Skeletal muscle satellite cell (primary cell): ENCODE data around the gene ANKRD55.
"Not testable (repeated sequence)": the region's sequence is repeated elsewhere in the genome, so short reads cannot be mapped to it uniquely, and the experiment has no call there.

Experiments
- H3K27me3 ChIP-seq: 2 replicates; pipeline ENCODE4 v1.7.0; 2013; ENCODE audit warnings: low read length; ENCODE audit not compliant: control insufficient read depth, insufficient read depth
- H3K36me3 ChIP-seq: 2 replicates; pipeline ENCODE4 v1.7.0; 2013; ENCODE audit warnings: mild to moderate bottlenecking, control low read depth, low read length; ENCODE audit not compliant: insufficient read depth
- H3K4me1 ChIP-seq: 2 replicates; pipeline ENCODE4 v1.7.0; 2013; ENCODE audit warnings: low read length; ENCODE audit not compliant: control insufficient read depth, insufficient read depth
- H3K4me2 ChIP-seq: 2 replicates; pipeline ENCODE4 v1.7.0; 2013; ENCODE audit warnings: mild to moderate bottlenecking, low read length
- H3K4me3 ChIP-seq: 2 replicates; pipeline ENCODE4 v1.7.0; 2013; ENCODE audit warnings: low read length
- H3K9ac ChIP-seq: 2 replicates; pipeline ENCODE4 v1.7.0; 2013; ENCODE audit warnings: mild to moderate bottlenecking, low read depth, low read length, moderate library complexity
- H3K9me3 ChIP-seq: replicated peaks from 2 replicates; pipeline ENCODE4 v1.7.0; 2013; ENCODE audit warnings: mild to moderate bottlenecking, control low read depth, low read length

ANKRD55 gene

DNA sequence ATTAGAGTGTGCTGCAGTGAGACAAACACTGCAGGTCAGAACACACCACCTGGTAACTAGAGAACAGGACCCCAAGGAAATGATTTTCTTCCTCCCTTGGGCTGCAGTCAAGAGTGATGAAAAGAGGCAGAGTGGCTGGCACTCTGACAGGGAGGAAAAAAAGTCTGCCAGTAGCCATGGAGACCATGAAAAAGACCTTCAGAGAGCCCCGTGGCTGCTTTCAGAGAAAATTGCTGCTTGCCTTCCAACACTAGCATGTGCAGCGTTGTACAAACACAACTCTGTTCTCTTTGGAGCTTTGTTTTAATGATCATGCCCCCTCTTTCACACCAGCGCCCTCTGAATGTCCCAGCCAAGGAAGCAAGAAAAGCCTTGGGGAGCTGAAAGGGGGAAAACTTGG is 68.8 kb downstream of the ANKRD55 start:
- no peaks in the 10 kb centered on the region for H3K36me3 ChIP-seq
- H3K4me1 ChIP-seq = peaks cover 6% of the 10 kb centered on the region
- no peak overlapping the region for H3K9ac ChIP-seq
- no peak overlapping the region for H3K4me3 ChIP-seq
- no peaks in the 10 kb centered on the region for H3K27me3 ChIP-seq
- no peak overlapping the region for H3K4me2 ChIP-seq
- H3K9me3 ChIP-seq = no peaks in the 10 kb centered on the region

DNA sequence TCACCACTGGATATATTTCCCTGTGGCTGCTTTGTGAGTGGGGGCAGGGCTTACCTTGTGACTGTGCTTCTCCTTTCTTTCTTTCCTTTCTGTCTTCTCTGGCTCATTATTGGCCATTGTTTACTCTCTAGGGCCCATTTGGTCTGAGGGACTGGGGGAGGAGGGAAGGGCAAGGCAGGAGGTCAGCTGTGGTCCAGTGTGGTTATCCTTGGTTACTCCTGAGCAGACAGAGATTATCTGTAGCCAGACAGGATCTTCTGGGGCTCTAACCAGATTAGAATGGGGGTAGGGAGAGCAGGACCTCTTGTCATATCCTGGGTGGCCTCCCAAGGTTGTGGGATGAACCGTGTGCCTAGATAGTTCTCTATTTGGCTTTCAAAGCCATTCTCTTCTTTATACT is 71.2 kb downstream of the ANKRD55 start:
- no peak overlapping the region for H3K4me2 ChIP-seq
- H3K4me1 ChIP-seq = no peaks in the 10 kb centered on the region
- no peaks in the 10 kb centered on the region for H3K36me3 ChIP-seq
- no peaks in the 10 kb centered on the region for H3K27me3 ChIP-seq
- no peaks in the 10 kb centered on the region for H3K9me3 ChIP-seq
- no peak overlapping the region for H3K4me3 ChIP-seq
- H3K9ac ChIP-seq = no peak overlapping the region

DNA sequence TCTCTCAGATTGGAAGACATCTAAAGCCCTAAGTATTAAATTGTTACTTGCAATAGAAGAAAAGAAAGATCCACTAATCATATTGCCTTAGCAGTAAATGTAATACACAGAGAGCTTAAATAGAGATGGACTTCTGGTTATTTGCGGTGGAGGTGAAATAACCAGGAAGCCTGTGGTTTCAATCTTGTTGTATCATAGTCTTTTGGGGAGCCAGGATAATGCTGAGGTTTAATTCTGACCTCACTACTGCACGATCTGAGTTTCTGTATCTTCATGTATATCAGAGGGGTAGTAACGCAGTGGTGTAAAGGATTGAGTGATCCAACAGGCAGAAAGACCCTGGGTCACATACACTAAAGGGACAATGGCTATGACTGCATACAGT is 71.7 kb downstream of the ANKRD55 start:
- Histone ChIP-seq H3K36me3 (no peaks in the 10 kb centered on the region), H3K4me2 (no peak overlapping the region), H3K4me3 (no peak overlapping the region), H3K27me3 (no peaks in the 10 kb centered on the region), H3K4me1 (no peaks in the 10 kb centered on the region), H3K9ac (no peak overlapping the region), H3K9me3 (no peaks in the 10 kb centered on the region)

DNA sequence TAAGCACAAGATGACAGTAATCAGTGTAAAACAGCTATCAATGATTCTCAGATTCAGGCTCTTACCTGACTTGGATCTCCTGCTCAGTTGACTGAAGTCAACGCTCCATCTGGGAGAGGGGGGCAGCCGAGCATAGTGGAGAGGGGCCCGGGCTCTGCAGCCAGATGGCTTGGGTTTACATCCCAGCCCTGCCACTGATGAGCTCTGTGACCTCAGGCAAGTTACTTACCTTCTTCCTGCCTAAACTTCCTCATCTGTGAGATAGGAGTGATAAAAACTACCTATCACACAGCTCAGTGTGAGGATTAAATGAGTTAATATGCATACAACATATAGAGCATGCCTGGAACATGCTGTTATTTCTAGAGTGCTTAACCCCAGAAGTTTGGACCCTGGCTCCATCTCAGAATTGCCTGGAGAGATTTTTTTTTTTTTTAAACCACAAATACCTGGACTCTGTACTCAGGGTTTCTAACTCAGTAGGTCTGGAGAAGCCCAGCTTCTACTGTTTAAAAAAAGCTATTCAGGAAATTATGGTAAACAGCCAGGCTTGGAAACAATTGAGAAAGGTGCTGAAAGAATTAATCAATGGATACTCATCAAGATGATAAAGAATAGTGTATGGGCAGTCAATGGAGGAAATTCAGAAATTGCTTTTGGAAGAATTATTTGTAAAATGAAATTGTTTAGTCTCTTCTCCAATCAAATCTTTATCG is 72.2 kb downstream of the ANKRD55 start:
- Histone ChIP-seq H3K27me3 (no peaks in the 10 kb centered on the region), H3K4me2 (no peak overlapping the region), H3K4me3 (no peak overlapping the region), H3K4me1 (no peaks in the 10 kb centered on the region), H3K9me3 (no peaks in the 10 kb centered on the region), H3K36me3 (no peaks in the 10 kb centered on the region), H3K9ac (no peak overlapping the region)

DNA sequence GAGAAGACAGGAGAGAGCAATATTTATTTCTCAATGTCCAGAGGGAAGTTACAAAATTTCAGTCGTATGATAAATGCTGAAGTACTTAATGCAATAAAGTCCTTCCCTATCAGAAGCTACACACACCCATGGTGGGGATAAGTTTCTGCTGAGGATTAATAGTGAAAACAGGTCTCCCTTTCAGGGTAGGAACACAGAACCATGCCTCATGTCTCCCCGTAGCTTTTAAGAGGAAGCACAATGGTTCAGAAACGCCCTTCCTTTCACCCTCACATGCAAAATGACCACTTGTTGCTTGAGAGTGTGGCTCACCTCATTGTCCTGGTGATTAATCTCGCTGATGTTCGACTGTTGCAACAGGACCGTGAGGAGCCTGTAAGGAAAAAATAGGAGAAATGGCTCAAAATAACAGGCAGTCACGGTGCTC is 73.6 kb downstream of the ANKRD55 start:
- Histone ChIP-seq H3K4me1 (no peaks in the 10 kb centered on the region), H3K27me3 (no peaks in the 10 kb centered on the region), H3K9ac (no peak overlapping the region), H3K4me3 (no peak overlapping the region), H3K4me2 (no peak overlapping the region), H3K36me3 (no peaks in the 10 kb centered on the region), H3K9me3 (no peaks in the 10 kb centered on the region)

DNA sequence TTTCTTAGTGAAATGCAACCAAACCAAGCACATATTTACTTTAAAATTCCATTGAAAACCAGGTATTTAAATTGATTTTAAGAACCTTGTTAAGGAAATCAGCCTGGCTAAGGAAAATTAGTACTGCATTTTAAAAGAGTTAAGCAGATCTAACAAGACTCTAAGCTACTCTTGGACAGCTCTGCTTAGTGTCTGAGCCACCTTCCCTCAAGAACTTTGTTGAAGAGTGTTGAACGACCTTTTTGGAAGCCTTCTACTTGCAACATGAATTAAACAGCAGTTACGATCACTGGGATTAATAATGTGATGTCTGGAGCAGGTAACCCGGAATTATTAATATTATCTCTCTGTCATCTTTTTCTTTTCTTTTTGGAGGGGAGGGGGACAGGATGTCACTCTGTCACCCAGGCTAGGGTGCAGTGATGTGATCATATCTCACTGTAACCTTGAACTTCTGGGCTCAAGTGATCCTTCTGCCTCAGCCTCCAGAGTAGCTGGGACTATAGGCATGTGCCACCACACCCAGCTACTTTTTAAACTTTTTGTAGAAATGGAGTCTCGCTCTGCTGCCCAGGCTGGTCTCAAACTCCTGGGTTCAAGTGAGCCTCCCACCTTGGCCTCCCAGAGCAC is 74.7 kb downstream of the ANKRD55 start:
- Histone ChIP-seq H3K36me3 (no peaks in the 10 kb centered on the region), H3K9ac (no peak overlapping the region), H3K9me3 (no peaks in the 10 kb centered on the region), H3K4me2 (no peak overlapping the region), H3K4me3 (no peak overlapping the region), H3K4me1 (no peaks in the 10 kb centered on the region), H3K27me3 (no peaks in the 10 kb centered on the region)

DNA sequence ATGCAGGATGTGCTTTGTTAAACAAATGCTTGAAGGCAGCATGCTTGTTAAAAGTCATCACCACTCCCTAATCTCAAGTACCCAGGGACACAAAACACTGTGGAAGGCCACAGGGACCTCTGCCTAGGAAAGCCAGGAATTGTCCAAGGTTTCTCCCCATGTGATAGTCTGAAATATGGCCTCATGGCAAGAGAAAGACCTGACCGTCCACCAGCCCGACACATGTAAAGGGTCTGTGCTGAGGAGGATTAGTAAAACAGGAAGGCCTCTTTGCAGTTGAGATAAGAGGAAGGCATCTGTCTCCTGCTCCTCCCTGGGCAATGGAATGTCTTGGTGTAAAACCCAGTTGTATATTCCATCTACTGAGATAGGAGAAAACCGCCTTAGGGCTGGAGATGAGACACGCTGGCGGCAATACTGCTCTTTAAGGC is 75.9 kb downstream of the ANKRD55 start:
- H3K9ac ChIP-seq, H3K4me3 ChIP-seq, H3K27me3 ChIP-seq, H3K4me2 ChIP-seq, H3K36me3 ChIP-seq, H3K9me3 ChIP-seq, H3K4me1 ChIP-seq: not testable (repeated sequence)

DNA sequence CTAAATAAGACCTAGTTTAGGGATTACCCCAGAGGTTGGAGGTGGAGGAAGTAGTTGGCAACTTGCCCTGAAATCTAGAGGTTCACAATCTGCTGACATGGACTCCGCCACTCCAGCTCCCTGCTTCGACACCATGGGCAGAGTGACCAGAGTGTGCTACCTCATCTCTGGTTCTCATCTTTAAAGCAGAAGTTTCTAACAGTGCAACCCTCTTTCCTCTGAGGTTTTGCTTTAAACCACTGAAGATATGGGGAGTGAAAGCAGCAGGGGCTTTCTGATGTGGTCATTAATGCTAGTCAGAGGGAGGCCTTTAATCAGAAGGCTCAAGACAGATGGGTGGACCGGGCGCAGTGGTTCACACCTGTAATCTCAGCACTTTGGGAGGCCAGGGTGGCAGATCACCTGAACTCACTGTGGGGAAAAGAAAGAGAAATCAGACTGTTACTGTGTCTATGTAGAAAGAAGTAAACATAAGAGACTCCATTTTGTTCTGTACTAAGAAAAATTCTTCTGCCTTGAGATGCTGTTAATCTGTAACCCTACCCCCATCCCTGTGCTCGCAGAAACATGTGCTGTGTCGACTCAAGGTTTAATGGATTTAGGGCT is 76.4 kb downstream of the ANKRD55 start:
- H3K4me2 ChIP-seq, H3K27me3 ChIP-seq, H3K4me3 ChIP-seq, H3K36me3 ChIP-seq, H3K9ac ChIP-seq, H3K4me1 ChIP-seq, H3K9me3 ChIP-seq: not testable (repeated sequence)

DNA sequence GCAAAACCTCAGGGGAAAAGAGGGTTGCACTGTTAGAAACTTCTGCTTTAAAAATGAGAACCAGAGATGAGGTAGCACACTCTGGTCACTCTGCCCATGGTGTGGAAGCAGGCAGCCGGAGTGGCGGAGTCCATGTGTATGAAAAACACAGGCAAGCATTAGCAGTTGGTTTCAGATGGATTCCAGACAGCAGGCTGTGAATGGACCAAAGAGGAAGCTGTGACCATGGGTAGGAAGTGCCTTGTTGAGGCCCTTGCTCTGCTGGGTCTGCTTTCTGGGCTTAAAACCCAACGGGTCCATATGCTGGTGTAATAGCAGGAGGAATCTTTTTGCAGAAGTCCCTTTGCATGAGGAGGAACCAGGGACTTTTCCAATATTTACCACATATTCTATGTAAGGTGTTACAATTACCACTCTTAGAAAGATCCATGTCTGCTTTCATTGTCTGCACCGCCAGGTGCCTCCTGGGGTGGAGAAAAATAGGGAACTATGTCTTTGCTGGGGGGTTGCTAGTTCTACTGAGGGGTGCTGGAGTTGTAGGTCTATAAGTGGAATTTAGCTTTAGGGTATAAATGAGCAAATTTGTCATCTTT is 77.0 kb downstream of the ANKRD55 start:
- H3K9ac ChIP-seq = no peak overlapping the region
- H3K4me1 ChIP-seq = no peaks in the 10 kb centered on the region

DNA sequence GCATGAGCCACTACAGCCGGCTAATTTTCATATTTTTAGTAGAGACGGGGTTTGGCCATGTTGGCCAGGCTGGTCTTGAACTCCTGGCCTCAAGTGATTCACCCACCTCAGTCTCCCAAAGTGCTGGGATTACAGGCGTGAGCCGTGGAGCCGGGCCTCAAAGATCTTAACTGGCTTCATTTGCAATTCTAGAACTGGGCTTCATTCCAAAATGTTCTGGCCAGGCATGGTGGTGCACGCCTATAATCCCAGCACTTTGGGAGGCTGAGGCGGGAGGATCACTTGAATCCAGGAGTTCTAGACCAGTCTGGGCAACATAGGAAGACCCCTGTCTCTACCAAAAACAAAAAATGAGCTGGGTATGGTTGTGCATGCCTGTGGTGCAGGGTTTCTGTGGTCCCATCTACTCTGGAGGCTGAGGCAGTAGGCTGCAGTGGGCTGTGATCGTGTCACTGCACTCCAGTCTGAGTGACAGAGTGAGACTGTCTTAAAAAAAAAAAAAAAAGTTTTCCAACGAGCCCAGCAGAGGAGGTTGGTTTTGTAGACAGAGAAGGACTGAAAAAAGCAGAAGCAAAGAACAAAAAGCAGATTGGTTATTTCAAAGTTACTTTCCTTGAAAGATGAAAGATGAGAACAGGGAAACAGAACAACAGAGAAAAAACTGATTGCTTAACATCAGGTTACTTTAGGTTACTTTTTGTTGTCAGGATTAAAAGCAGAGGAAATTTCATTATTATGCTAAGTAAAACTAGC is 78.2 kb downstream of the ANKRD55 start:
- Histone ChIP-seq H3K36me3 (no peaks in the 10 kb centered on the region), H3K4me1 (no peaks in the 10 kb centered on the region), H3K4me3 (no peak overlapping the region), H3K27me3 (no peaks in the 10 kb centered on the region), H3K9ac (no peak overlapping the region), H3K4me2 (no peak overlapping the region), H3K9me3 (no peaks in the 10 kb centered on the region)

More for the DNA sequence above, 77.0 kb downstream of the ANKRD55 start:
- no peaks in the 10 kb centered on the region for H3K27me3 ChIP-seq
- H3K4me3 ChIP-seq = no peak overlapping the region
- H3K4me2 ChIP-seq = no peak overlapping the region
- no peaks in the 10 kb centered on the region for H3K9me3 ChIP-seq
- H3K36me3 ChIP-seq = no peaks in the 10 kb centered on the region

DNA sequence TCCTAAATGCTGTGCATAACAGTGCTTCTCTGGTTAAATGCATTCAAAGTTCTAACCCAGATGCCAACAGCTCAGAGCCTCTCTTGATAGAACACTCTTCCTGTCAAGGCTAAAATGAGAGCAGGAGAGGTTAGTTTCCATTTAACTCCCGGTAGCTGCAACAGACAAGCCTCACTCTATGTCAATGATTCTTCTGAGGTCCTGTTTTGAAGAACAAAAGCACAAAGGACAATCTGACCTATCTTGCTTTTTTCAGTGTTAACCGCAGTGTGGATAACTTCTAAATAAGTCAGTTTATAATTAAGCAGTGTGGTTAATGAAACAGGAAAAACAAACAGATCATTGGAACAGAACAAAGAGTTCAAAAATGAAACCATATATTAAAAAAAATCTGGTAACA is 80.7 kb downstream of the ANKRD55 start:
- Histone ChIP-seq H3K27me3 (no peaks in the 10 kb centered on the region), H3K36me3 (no peaks in the 10 kb centered on the region), H3K4me3 (no peak overlapping the region), H3K9me3 (no peaks in the 10 kb centered on the region), H3K9ac (no peak overlapping the region), H3K4me1 (no peaks in the 10 kb centered on the region), H3K4me2 (no peak overlapping the region)
